Sigmoid colon (tissue), 4 donors: ENCODE results near the gene CFAP58.

Source experiments
- CTCF ChIP-seq, 4 experiments: fragments of 450-650 bp in 3 of 4; fragments of 200-600 bp in 1 of 4; IDR thresholded peaks; one replicate each; pipeline ENCODE4 v1.5.1; 2016 to 2019; ENCODE audit warnings: antibody characterized with exemption in 4 of 4, mild to moderate bottlenecking in 3 of 4, moderate library complexity in 2 of 4
- EP300 ChIP-seq, 4 donors: sonication (generic); formaldehyde crosslinking; IDR thresholded peaks; one replicate each; pipeline ENCODE4 v1.6.1; 2017; ENCODE audit warnings: antibody characterized with exemption in 4 of 4
- POLR2A ChIP-seq, 2 donors: fragments of 450-650 bp; IDR thresholded peaks; one replicate each; pipeline ENCODE4 v1.6.1; 2016; ENCODE audit warnings: antibody characterized with exemption in 2 of 2, mild to moderate bottlenecking in 2 of 2, moderate library complexity in 2 of 2

- TF ChIP-seq CTCF (IDR thresholded peaks at IDR 0.05) (no peak), EP300 (IDR thresholded peaks at IDR 0.05) (no peak), POLR2A (IDR thresholded peaks at IDR 0.05) (no peak)
These were observed 21.0 kb downstream of the CFAP58 start for GRCh38 chr10:104374591-104374990.
